GF-D8 (cell line): ENCODE measurements around the gene CDH4.

Experiments used
- DNase-seq: peaks from one replicate; lab custom pipeline; 2025; lab: John Stamatoyannopoulos, UW

The CDH4 gene

GRCh38 chr20:61633004-61633403 is 380.9 kb downstream of the CDH4 start:
- no peak for DNase-seq

DNA sequence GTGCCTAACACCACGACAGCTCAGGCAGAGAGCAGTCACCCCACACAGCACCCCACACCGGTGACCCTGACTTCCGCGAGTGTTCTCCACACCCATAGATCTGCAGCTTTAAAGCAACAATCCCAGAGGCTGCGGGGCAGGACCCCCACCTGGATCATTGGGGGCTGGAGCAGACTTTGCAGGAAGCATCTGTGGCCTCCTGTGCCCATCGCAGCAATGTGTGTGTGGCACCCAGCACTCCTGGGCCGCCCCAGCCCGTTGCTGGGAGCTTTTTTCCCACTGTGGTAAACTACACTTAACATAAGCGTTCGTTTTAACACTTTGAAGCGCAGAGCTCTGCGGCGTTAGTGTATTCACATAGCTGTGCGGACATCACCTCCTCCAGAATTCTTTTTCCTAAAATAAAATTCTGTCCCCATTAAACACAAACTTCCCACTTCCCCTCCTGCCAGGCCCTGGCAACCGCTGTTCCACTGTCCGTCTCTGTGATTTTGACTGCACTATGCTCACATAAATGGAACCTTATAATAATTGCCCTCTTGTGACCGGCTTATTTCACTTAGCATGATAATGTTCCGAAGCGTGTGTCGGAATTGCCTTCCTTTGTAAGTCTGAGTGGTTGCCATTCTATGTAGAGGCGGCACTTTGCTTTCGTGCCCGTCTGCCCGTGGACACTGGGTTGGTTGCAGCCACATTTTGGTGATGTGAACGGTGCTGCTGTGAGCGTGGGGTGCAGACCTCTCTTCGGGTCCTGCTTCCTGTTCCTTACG is 382.5 kb downstream of the CDH4 start:
- no peak for DNase-seq

- no peak for DNase-seq
These were observed 383.8 kb downstream of the CDH4 start for GRCh38 chr20:61635721-61636455.

- no peak for DNase-seq
These were observed 384.6 kb downstream of the CDH4 start for GRCh38 chr20:61636531-61637116.

- no peak for DNase-seq
These were observed 386.9 kb downstream of the CDH4 start for GRCh38 chr20:61638802-61639585.

- DNase-seq = no peak
These were observed 388.2 kb downstream of the CDH4 start for GRCh38 chr20:61640131-61640870.

GRCh38 chr20:61640871-61641245 is 388.8 kb downstream of the CDH4 start:
- DNase-seq = no peak

GRCh38 chr20:61643656-61644377 is 391.8 kb downstream of the CDH4 start:
- DNase-seq = no peak

- no peak for DNase-seq
These were observed 392.5 kb downstream of the CDH4 start for GRCh38 chr20:61644378-61645076.

DNA sequence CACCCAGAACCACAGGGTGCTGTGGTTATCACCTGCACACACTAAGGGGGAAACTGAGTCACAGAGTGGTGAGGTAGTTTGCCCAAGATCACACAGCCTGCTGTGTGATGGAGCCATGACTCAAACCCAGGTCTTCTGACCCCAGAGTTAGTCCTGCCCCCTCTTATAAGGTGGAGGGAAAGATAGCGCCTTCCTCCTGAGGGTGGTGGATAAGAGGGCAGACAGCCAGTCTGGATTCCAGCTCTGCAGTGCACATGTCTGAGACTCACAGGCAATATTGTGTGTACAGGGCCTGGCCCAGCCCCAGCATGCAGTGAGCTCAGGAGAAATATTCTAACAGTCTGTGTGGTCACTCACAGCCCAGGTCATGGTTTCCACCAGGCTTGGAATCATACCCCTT is 393.7 kb downstream of the CDH4 start:
- no peak for DNase-seq

GRCh38 chr20:61646453-61646852 is 394.4 kb downstream of the CDH4 start:
- no peak for DNase-seq

- DNase-seq = no peak
These were observed 394.9 kb downstream of the CDH4 start for GRCh38 chr20:61646986-61647385.

DNA sequence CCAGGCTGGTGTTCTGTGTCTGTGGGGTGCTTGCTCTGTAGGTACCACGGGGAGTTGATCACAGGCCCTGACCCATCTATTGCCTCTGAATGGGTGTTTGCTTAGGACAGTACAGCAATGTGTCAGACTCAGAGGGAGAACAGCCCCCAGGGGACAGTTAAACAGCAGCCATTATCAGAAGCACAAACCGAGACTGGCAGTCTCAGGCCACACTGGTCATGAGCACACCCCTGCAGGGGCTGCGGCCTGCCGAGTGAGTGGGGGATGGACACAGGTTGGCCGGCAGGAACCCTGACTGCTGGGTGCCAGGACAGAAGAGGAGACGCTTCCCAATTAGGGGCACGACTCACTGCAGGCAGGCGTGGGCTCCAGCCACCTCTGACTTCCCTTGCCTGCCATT is 395.6 kb downstream of the CDH4 start:
- DNase-seq = no peak

DNA sequence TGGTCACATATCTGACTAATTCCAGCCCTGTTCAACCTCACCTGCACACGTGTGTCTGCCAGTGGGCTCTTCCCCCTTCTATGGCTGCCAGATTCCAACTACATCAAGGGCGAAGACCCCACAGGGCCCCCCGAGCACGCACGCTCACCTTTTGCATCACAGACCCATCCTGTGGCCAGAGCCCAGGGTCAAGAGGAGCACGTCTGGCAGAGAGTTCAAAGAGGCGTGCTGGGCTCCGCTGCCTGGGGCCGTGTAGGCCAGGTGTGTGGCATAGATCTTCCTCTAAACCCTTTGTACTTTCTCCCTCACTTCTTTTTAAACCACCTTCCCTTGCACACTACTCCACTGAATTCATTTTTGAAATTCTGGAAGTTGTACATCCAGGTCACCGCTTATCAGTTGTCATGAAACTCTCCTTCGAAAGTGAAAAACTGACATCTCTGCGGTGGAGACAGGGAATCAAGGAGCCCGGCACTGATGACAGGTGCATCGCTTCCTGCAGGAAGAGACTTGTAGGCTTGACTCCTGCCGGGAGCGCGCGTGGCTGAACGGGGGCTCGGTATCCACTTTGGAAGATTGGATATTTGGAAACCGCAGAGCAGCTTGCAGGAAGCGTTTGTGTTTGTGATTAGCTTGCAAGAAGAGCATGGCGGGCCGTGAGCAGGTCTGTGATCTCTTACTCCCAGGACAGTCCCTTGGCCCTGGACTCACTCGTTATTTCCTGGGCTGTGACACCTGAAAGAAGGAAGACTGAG is 397.2 kb downstream of the CDH4 start:
- no peak for DNase-seq

DNA sequence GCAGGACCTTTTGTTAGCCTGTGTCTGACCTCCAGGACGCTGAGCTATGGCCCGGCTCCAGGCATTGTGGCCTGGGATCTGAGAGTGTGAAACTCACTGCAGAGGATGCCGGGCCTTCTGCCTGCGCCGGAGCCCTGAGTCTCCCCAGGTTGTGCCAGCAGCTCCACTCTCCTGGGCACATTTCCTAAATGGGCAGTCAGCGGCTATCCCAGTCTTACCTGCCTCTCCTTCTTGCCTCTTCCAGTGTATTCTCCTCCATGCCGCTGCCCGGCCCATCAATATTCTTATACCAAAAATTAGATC is 397.8 kb downstream of the CDH4 start:
- no peak for DNase-seq

DNA sequence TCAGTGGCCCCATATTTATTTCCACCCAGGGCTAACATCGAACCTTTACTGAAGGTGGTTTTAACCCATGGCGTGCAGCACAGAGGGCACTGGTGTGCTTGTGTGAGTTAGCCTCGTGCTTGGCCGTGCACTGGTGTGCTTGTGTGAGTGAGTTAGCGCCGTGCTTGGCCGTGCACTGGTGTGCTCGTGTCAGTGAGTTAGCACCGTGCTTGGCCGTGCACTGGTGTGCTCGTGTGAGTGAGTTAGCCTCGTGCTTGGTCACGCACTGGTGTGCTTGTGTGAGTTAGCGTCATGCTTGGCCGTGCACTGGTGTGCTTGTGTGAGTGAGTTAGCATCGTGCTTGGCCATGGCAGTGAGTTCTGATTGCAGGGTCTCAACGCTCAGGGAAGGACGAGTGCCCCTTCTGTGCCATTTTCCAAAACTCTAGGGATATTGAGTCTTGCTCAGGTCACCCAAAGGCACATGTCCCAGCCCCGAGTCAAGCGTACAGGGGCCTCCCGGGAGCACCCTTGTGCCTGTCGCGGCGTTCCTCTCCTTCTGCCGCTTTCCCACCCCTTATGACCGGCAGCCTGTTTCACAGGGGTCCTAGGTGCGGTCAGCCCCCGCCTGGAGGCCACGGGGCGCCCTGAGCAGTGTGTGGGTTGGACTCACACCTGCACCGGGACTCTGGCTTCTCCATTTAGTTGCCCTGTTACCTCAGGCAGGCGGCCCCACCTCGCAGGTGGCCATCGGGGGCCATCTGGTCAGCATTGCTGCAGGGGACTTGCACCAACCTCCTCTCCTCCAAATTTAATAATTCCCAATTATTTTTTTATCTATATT is 399.1 kb downstream of the CDH4 start:
- DNase-seq = no peak

GRCh38 chr20:61652146-61652545 is 400.1 kb downstream of the CDH4 start:
- DNase-seq = no peak

GRCh38 chr20:61654726-61655125 is 402.7 kb downstream of the CDH4 start:
- no peak for DNase-seq

DNA sequence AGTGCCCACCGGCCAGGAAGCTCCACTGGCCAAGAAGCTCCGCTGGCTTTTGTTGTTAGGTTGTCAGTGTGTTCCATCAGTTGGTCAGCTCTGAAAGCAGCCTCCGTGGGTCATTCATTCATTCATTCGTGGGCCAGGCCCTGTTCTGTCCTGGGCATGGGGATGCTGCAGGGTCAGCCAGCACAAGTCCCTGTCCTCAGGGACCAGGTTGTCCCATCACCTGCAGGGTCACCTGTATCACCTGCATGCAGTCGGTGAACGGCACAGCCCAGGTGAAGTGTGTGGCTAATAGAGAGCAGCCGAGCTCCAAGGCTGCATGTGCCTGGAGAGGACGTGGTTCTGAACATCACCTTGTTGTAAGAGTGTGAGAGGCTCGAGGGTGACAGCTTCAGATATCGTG is 403.5 kb downstream of the CDH4 start:
- DNase-seq = no peak
